GM19467 (cell line): ENCODE data around the gene ZCCHC9.
"Not testable (repeated sequence)": the region's sequence is repeated elsewhere in the genome, so short reads cannot be mapped to it uniquely, and the experiment has no call there.

Experiments
- ATAC-seq: cut with Tn5 transposase; IDR thresholded peaks from one replicate; pipeline ENCODE4 v1.9.1; 2021; ENCODE audit warnings: mild to moderate bottlenecking, moderate library complexity; ENCODE audit not compliant: unreplicated experiment

The ZCCHC9 gene

DNA sequence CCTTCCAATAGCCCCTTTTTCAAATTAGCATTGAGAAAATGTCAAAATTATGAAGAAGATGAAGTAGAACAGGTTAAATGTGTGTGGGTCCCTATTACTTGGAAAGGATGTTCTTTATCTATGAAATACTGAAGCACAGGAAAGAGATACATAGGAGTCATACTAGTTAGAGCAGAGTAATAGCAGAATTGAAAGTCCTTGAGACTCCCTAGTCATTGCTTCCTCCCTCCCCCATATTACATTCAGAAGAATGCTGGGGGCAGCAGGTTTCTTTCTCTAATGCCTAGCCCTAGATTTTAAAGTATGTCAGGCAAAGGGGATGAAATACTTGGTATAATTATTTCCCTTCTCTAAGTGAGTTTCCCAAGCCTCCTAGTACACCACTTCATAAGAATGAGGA is 4.4 kb downstream of the ZCCHC9 start:
- no peak for ATAC-seq

- no peak for ATAC-seq
Observed at GRCh38 chr5:81308836-81309235, 7.4 kb downstream of the ZCCHC9 start.

DNA sequence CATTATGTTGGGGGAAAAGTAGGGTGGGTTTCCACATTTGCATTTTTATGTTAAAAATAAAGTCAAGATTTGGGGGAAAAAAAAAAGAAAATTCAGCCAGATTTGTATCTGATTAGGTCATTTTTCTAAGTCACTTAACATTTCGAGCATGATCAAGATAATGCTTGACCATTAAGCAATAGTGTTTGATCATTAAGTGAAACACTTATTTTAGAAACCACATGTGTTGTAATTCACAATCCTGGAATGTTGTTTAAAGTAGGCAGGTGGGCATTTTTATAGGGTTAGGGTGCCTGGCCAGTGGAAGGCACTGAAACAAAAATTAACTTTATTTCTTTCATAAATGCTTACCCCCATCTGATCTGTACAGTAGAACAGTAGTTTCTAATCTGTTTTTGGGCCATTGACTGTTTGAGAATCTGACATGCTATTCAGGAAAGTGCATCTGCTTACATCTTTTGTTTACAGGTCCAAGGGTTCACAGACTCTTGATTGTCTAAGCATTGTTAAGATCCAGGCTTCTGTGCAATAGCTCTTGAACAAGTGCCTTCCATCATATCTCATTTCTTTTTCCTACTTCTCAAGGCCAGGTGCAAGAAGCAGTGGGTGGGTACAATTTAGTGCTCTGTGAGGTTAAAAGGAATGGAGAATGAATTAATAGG is 9.1 kb downstream of the ZCCHC9 start:
- ATAC-seq, result no peak

GRCh38 chr5:81313278-81313677 is 11.9 kb downstream of the ZCCHC9 start:
- ATAC-seq, result no peak

DNA sequence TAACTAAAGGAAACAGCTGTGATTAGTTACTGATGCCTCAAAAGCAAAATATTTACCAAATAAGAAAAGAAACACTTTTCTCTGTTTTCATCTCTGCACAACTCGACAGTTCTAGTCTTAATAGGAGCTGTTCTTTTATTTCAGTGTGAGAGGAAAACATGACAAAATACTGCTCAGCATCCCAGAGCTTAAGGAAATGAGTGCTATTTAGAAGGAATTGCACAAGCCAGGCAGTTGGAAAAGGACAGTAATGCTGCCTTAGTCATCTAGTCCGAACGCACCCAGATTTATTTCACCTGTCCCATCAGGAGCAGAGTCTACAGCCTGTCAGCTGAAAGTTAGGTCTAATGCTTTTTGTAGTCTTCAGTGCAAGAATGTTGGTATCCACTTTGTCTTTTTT is 12.3 kb downstream of the ZCCHC9 start:
- no peak for ATAC-seq

- no peak for ATAC-seq
Observed at GRCh38 chr5:81314581-81314980, 13.2 kb downstream of the ZCCHC9 start.

- ATAC-seq, result no peak
Observed at GRCh38 chr5:81315336-81315735, 13.9 kb downstream of the ZCCHC9 start.

- no peak for ATAC-seq
Observed at GRCh38 chr5:81315830-81316229, 14.4 kb downstream of the ZCCHC9 start.

GRCh38 chr5:81316571-81316970 is 15.2 kb downstream of the ZCCHC9 start:
- no peak for ATAC-seq

GRCh38 chr5:81317536-81317935 is 16.1 kb downstream of the ZCCHC9 start:
- ATAC-seq, result no peak

DNA sequence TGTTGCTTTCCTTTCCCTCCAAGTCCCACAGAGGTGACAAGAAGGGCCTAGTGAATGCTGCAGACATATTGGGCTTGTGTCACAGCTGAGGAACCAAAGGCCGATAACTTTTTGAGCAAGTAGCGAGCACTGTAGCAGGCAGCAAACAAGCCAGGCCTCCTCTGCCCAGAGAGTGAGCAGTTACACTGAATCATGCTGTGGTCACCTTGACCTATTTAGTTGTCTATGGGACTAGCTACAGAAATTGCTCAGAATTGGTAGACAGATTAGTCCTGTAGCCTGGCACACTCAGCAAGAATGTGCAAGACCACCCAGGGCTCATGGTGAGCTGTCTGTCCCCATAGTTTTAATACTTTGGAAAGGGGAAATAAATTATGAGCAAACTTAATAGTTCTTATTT is 25.2 kb downstream of the ZCCHC9 start:
- ATAC-seq, result no peak

- ATAC-seq, result no peak
Observed at GRCh38 chr5:81334304-81335061, 33.1 kb downstream of the ZCCHC9 start.

GRCh38 chr5:81335946-81336345 is 34.6 kb downstream of the ZCCHC9 start:
- no peak for ATAC-seq

DNA sequence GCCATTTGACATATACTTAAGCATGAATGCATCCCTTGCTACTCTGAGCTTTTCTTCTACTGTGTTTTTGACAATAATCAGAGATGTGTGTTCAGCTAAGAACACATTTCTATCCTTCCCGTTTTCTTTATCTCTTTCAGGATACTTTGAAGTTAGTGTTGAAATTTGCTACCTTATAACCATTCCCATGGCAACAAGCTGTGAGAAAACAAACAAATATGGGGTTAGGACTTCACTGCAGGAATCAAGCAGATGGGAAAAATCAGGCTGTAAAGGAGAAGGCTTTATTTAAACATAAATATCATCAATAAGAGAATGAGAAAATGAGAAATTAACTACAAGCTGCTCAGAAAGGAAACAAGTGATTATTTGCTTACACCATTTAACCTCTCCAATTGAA is 35.2 kb downstream of the ZCCHC9 start:
- no peak for ATAC-seq

GRCh38 chr5:81337803-81338202 is 36.4 kb downstream of the ZCCHC9 start:
- no peak for ATAC-seq

- ATAC-seq, result not testable (repeated sequence)
Observed at GRCh38 chr5:81338213-81338612, 36.8 kb downstream of the ZCCHC9 start.

DNA sequence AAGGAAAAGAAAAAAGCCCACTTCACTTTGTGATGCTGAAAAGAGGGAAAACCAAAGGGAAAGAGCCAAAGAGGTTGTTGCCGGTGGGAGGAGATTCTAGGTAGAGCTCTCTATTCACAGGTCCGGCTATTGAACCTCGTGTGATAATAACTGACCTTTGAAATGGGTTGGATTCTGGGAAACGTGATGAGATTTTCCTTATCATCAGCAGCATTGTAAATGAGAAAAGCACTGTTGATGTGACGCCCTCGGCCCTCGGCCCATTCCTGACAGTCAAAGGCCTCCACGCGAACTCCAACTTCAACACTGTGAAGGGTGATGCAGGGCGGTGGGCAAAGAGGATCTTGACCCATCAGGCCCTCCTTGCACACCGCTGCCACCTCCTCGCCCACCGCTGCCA is 43.3 kb downstream of the ZCCHC9 start:
- no peak for ATAC-seq

DNA sequence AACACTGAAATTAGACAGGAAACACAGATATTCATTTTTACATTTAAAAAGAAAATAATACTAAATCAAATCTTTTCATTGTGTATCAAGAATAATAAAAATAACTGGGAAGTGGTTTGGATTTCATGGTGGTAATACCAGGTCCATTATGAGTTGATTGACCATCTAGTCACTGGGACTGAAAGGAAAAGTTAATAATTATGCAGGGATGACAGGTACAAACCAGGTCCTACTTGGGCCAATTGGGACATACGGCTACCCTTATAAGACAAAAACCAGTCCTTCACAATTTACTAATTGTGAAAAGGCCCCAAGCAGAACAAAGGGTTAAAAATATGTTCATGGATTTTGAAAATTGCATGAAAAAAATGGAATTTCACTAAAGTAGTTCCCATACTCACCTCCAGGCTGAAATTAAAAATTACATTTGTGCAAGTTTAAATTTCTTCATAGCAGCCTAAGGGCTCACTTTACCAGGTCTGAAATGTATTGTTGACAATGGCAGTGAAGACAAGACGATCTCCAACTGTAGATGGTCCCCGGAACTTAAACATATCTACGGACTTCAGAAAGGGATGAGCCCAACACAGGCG is 44.1 kb downstream of the ZCCHC9 start:
- no peak for ATAC-seq

GRCh38 chr5:81349161-81349560 is 47.8 kb downstream of the ZCCHC9 start:
- no peak for ATAC-seq

- no peak for ATAC-seq
Observed at GRCh38 chr5:81350507-81350906, 49.1 kb downstream of the ZCCHC9 start.

GRCh38 chr5:81353189-81353588 is 51.8 kb downstream of the ZCCHC9 start:
- no peak for ATAC-seq

DNA sequence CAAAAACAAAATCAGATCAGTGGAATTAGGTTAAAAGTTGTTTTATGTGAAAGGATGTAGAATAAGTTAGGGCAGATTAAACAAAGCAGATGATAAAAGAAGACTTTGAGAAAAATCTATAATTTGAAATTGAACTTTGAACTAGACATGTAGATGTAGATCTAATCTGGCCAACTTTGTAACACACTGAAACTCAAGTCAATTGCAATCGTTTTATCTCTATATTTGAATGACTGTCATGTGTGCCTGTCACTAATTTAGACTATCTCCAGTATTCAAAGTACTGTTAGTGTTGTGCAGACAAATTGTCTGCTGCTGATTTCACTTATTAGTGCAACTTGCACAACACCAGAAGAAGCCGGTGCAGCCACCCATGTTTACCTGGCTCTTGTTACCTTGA is 52.7 kb downstream of the ZCCHC9 start:
- ATAC-seq, result no peak
